Lung (tissue), 12 donors: Measurements from ENCODE around the gene EFCAB11. TPM values are rescaled to one million over a fixed set of nuclear protein-coding genes. Genes with fewer than 3 reads are reported as not detected.

Experiments used
- ATAC-seq: fragments of 200-7000 bp; cut with Tn5 transposase; one replicate; pipeline ENCODE4 v1.9.1; 2020; ENCODE audit warnings: moderate number of reproducible peaks; ENCODE audit not compliant: insufficient read depth, low FRiP score
- DNase-seq, 3 donors: peaks; one replicate each; pipeline ENCODE4 v3.0.0-alpha.2; 2013 to 2017
- H3K27ac ChIP-seq, 2 donors: one replicate each; pipeline ENCODE4 v1.5.1; 2013; ENCODE audit warnings: mild to moderate bottlenecking in 2 of 2, moderate library complexity in 2 of 2, control low read depth in 1 of 2, inconsistent platforms in 1 of 2, low read depth in 1 of 2, low read length in 1 of 2
- H3K27me3 ChIP-seq, 3 donors: one replicate each; pipeline ENCODE4 v1.5.1; 2013; ENCODE audit warnings: low read length in 2 of 3; ENCODE audit not compliant: control insufficient read depth in 3 of 3, insufficient read depth in 3 of 3
- H3K36me3 ChIP-seq, 4 donors: one replicate each; pipeline ENCODE4 v1.5.1; 2013; ENCODE audit warnings: low read length in 4 of 4, mild to moderate bottlenecking in 1 of 4, moderate library complexity in 1 of 4; ENCODE audit not compliant: control insufficient read depth in 4 of 4, insufficient read depth in 4 of 4
- H3K4me1 ChIP-seq, 5 donors: one replicate each; pipeline ENCODE4 v1.5.1; 2013; ENCODE audit warnings: low read length in 5 of 5, mild to moderate bottlenecking in 2 of 5, moderate library complexity in 1 of 5; ENCODE audit not compliant: control insufficient read depth in 5 of 5, insufficient read depth in 5 of 5
- H3K4me3 ChIP-seq: one replicate; pipeline ENCODE4 v1.5.1; 2013; ENCODE audit warnings: mild to moderate bottlenecking, control low read depth, moderate library complexity
- H3K9ac ChIP-seq, 2 donors: one replicate each; pipeline ENCODE4 v1.5.1; 2013; ENCODE audit warnings: low read length in 2 of 2, control low read depth in 1 of 2; ENCODE audit not compliant: insufficient read depth in 1 of 2
- H3K9me3 ChIP-seq, 4 donors: one replicate each; pipeline ENCODE4 v1.5.1; 2013; ENCODE audit warnings: low read length in 3 of 4, mild to moderate bottlenecking in 1 of 4, moderate library complexity in 1 of 4; ENCODE audit not compliant: control insufficient read depth in 4 of 4, insufficient read depth in 3 of 4
- CTCF ChIP-seq: IDR thresholded peaks from 2 replicates; pipeline ENCODE4 v1.5.1; 2012; ENCODE audit warnings: mild to moderate bottlenecking; ENCODE audit errors: control extremely low read depth, extremely low read depth
- WGBS, 2 donors: extraction: QIAGEN DNeasy Blood & Tissue Kit; methylation state at CpG; one replicate each; pipeline ENCODE4 v1.1.7; 2013; 5-methylcytosine and 5-hydroxymethylcytosine counted together
- polyA plus RNA-seq, 2 donors: library from polyadenylated mRNA; stranded (reverse); fragments of 200-250 nt; gene quantifications; one replicate each; pipeline ENCODE4 v1.2.1, GENCODE V29; 2013
- total RNA-seq, 2 donors: library from RNA; depleted of rRNA in 1 of 2; stranded (reverse); fragments of >200 nt in 1 of 2; gene quantifications; one replicate each; pipeline ENCODE4 v1.2.1, GENCODE V29; 2014 to 2021
- donor health status: control.
- donor health status: control.
- donor health status: Bipolar disorder and iron deficiency.
- donor health status: healthy.
- donor health status: DM: yes; HTN: yes; CAD: no.

Gene EFCAB11
- total and polyA plus RNA-seq, 4 donors = 2.9 to 13.0 (median 6.1) TPM

- peaks cover 0 to 5% (median 3%) of the 10 kb centered on the region in 4 donors for H3K36me3 ChIP-seq
- TF ChIP-seq CTCF = no peak
- H3K27me3 ChIP-seq = no peaks in the 10 kb centered on the region
- H3K4me3 ChIP-seq = no peak overlapping the region
- no peaks in the 10 kb centered on the region for H3K9me3 ChIP-seq
- no peak for ATAC-seq
- no peak overlapping the region for H3K27ac ChIP-seq
- peaks cover 0 to 8% (median 0%) of the 10 kb centered on the region in 5 donors for H3K4me1 ChIP-seq
- H3K9ac ChIP-seq = no peak overlapping the region
- DNase-seq = no peak
- 86 to 90% methylated on average over 2 of the region's 2 CpGs for WGBS, 2 donors
Measured at GRCh38 chr14:89920056-89920455, 34.5 kb downstream of the EFCAB11 start.

- no peak overlapping the region for H3K9ac ChIP-seq
Measured at GRCh38 chr14:89918721-89919120, 35.8 kb downstream of the EFCAB11 start.

GRCh38 chr14:89915114-89915878, 39.2 kb downstream of the EFCAB11 start:
- no peak overlapping the region for H3K9ac ChIP-seq
- DNase-seq = peak; percentile 71 to 88 (median 81)
- ATAC-seq = peak; percentile 67
- H3K4me1 ChIP-seq = peaks cover 0 to 19% (median 0%) of the 10 kb centered on the region in 5 donors
- peaks cover 0 to 2% (median 0%) of the 10 kb centered on the region in 4 donors for H3K36me3 ChIP-seq
- peak; percentile 82 for TF ChIP-seq CTCF
- WGBS, 2 donors = 18 to 20% methylated on average over 6 of the region's 6 CpGs
- H3K9me3 ChIP-seq = no peaks in the 10 kb centered on the region
- H3K27me3 ChIP-seq = no peaks in the 10 kb centered on the region
- no peak overlapping the region for H3K4me3 ChIP-seq
- H3K27ac ChIP-seq = no peak overlapping the region

More at GRCh38 chr14:89918721-89919120, 35.8 kb downstream of the EFCAB11 start:
- WGBS, 2 donors = 98% methylated on average over 2 of the region's 2 CpGs
- TF ChIP-seq CTCF = no peak
- H3K9me3 ChIP-seq = no peaks in the 10 kb centered on the region
- no peak overlapping the region for H3K4me3 ChIP-seq
- no peak for ATAC-seq
- H3K4me1 ChIP-seq = peaks cover 0 to 10% (median 0%) of the 10 kb centered on the region in 5 donors
- H3K27ac ChIP-seq = no peak overlapping the region
- H3K36me3 ChIP-seq = peaks cover 0 to 2% (median 0%) of the 10 kb centered on the region in 4 donors
- no peaks in the 10 kb centered on the region for H3K27me3 ChIP-seq
- no peak for DNase-seq
